Type B pancreatic cell (in vitro differentiated cells): ENCODE data around the gene TTC28. TPM values are rescaled to one million over a fixed set of nuclear protein-coding genes. Genes with fewer than 3 reads are reported as not detected.

Experiments
- DNase-seq: peaks from one replicate; pipeline ENCODE4 v3.0.0; 2021; ENCODE audit warnings: mixed read lengths; ENCODE audit not compliant: unreplicated experiment; ENCODE audit errors: extremely low spot score
- H3K27ac Mint-ChIP-seq: 2 replicates; pipeline ENCODE4 v1.8.0; 2021; ENCODE audit warnings: mild to moderate bottlenecking, mixed read lengths
- H3K27me3 Mint-ChIP-seq: 2 replicates; pipeline ENCODE4 v1.8.0; 2021; ENCODE audit warnings: mixed read lengths
- H3K36me3 Mint-ChIP-seq: 2 replicates; pipeline ENCODE4 v1.8.0; 2021; ENCODE audit warnings: mixed read lengths
- H3K4me1 Mint-ChIP-seq: one replicate; pipeline ENCODE4 v1.8.0; 2021; ENCODE audit warnings: mixed read lengths; ENCODE audit not compliant: unreplicated experiment
- H3K4me3 Mint-ChIP-seq: 2 replicates; pipeline ENCODE4 v1.8.0; 2021; ENCODE audit warnings: mild to moderate bottlenecking, mixed read lengths
- H3K9me3 Mint-ChIP-seq: 2 replicates; pipeline ENCODE4 v1.8.0; 2021; ENCODE audit warnings: mixed read lengths
- CTCF ChIP-seq: fragments of 200-600 bp; sonication (generic); conservative IDR thresholded peaks from 2 replicates; pipeline ENCODE4 v1.5.0; 2021; ENCODE audit warnings: antibody characterized with exemption, mild to moderate bottlenecking
- total RNA-seq: library from RNA; stranded (reverse); gene quantifications from 2 replicates; pipeline ENCODE4 v1.2.1, GENCODE V29; 2021; ENCODE audit warnings: low replicate concordance

TTC28 gene
- total RNA-seq, 1 donor from 2014 or later, result 59.2 TPM

GRCh38 chr22:28656181-28656580 is 23.5 kb downstream of the TTC28 start:
- Mint-ChIP-seq H3K9me3 (peaks cover 4% of the 10 kb centered on the region), H3K27me3 (no peaks in the 10 kb centered on the region), H3K27ac (no peak overlapping the region), H3K36me3 (peaks cover 4% of the 10 kb centered on the region), H3K4me1 (peaks cover 4% of the 10 kb centered on the region), H3K4me3 (no peak overlapping the region)
- no peak for DNase-seq
- no peak for TF ChIP-seq CTCF

- Mint-ChIP-seq H3K27me3 (no peaks in the 10 kb centered on the region), H3K9me3 (peaks cover 4% of the 10 kb centered on the region), H3K27ac (no peak overlapping the region), H3K4me3 (no peak overlapping the region), H3K36me3 (peaks cover 13% of the 10 kb centered on the region), H3K4me1 (peaks cover 8% of the 10 kb centered on the region)
- TF ChIP-seq CTCF, result no peak
- no peak for DNase-seq
These were observed 29.2 kb downstream of the TTC28 start for GRCh38 chr22:28650463-28650862.

- Mint-ChIP-seq H3K36me3 (peaks cover 13% of the 10 kb centered on the region), H3K4me1 (peaks cover 8% of the 10 kb centered on the region), H3K9me3 (no peaks in the 10 kb centered on the region), H3K27me3 (no peaks in the 10 kb centered on the region), H3K27ac (no peak overlapping the region), H3K4me3 (no peak overlapping the region)
- no peak for DNase-seq
- TF ChIP-seq CTCF, result no peak
These were observed 30.8 kb downstream of the TTC28 start for GRCh38 chr22:28648792-28649191.

GRCh38 chr22:28647216-28647615 is 32.4 kb downstream of the TTC28 start:
- Mint-ChIP-seq H3K9me3 (no peaks in the 10 kb centered on the region), H3K36me3 (peaks cover 9% of the 10 kb centered on the region), H3K4me1 (peaks cover 8% of the 10 kb centered on the region), H3K4me3 (no peak overlapping the region), H3K27ac (no peak overlapping the region), H3K27me3 (no peaks in the 10 kb centered on the region)
- no peak for TF ChIP-seq CTCF
- no peak for DNase-seq

- no peaks in the 10 kb centered on the region for H3K36me3 Mint-ChIP-seq
- H3K27ac Mint-ChIP-seq, result no peak overlapping the region
- TF ChIP-seq CTCF, result no peak
- H3K27me3 Mint-ChIP-seq, result no peaks in the 10 kb centered on the region
- H3K4me1 Mint-ChIP-seq, result no peaks in the 10 kb centered on the region
- DNase-seq, result no peak
- H3K4me3 Mint-ChIP-seq, result no peak overlapping the region
- peaks cover 4% of the 10 kb centered on the region for H3K9me3 Mint-ChIP-seq
These were observed 40.3 kb downstream of the TTC28 start for GRCh38 chr22:28639321-28639720.

- Mint-ChIP-seq H3K9me3 (peaks cover 4% of the 10 kb centered on the region), H3K36me3 (no peaks in the 10 kb centered on the region), H3K4me3 (no peak overlapping the region), H3K4me1 (no peaks in the 10 kb centered on the region), H3K27ac (no peak overlapping the region), H3K27me3 (no peaks in the 10 kb centered on the region)
- no peak for TF ChIP-seq CTCF
- DNase-seq, result no peak
These were observed 42.4 kb downstream of the TTC28 start for GRCh38 chr22:28637225-28637624.
